KG1 (cell line): Measurements from ENCODE around the gene OR2C3.
"Not testable (repeated sequence)": the region's sequence is repeated elsewhere in the genome, so short reads cannot be mapped to it uniquely, and the experiment has no call there.

Source experiments
- DNase-seq: peaks from one replicate; lab custom pipeline; 2025; lab: John Stamatoyannopoulos, UW

Gene OR2C3

DNA sequence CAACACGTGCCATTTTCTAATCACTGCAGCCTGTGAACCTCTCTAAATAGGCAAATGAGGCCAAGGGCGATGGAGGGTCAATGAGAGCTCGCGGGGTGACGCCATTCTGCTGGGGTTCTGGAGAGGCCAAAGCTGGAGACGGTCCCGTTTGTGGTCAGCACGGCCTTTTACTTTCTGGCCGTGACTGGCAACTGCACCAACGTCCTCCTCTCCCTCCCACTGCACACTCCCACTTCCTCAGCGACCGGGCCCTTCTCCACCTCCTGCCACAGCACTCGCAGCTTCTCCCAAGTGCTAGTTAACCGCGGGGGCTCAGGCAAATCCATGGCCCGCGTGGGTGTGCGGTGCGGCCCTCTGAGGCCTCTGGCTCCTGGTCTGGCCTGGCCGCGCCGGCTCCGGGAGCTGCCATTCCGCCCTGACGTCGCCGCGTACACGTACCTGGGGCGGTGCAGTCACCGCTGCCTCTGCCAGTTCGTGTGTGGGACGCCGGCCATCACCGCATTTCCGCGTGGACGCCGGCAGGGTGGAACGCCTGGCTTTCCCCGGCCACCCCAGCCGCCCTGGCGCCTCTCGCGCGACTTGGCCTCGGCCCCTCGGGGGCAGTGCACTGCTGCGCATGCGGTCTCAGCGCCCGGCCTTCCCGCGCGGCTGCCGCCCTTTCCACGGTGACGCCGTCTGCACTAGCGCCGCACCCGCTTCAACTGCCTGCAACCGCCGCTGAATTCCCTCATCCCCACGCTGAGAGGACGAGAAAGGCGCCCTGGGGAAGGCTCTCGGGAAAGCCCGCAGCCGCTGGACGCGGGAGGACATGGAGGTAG is 18.2 kb downstream of the OR2C3 start:
- no peak for DNase-seq

DNA sequence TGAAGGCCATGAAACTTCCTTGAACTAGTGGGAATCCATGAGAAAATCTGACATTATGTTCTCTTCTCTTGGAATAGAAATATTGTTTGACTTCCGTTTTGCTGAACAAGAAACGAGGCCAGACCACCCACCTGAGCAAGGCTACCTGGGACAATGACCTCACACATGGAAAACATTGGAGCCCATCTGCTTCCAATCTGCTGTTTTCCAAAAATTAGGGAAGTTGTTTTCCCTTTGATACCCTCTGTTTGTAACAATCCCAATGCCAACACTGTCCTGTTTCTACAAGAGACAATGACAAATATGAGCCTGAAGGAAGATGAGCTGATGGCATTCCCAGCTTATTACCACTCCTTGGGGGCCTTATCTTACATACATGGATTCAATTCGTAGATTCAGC is 29.4 kb downstream of the OR2C3 start:
- no peak for DNase-seq

DNA sequence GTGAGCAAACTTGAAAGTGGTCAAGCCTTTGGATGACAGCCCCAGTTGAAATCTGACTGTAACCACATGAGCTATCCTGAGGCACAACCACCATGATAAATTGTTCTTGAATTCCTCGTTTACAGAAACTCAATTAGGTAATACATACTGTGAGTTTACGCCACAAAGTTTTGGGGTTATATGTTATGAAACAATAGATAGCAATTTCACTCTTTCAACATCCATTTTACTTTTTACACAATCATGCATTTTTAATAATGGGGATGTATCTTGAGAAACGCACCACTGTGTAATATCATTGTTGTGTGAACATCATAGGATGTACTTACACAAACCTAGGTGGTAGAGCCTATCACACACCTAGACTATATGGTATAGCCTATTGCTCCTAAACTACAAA is 35.4 kb downstream of the OR2C3 start:
- DNase-seq, result no peak

- no peak for DNase-seq
These were observed 39.5 kb downstream of the OR2C3 start for GRCh38 chr1:247496581-247497285.

- DNase-seq, result no peak
These were observed 41.5 kb downstream of the OR2C3 start for GRCh38 chr1:247494767-247495166.

GRCh38 chr1:247493106-247493505 is 43.1 kb downstream of the OR2C3 start:
- no peak for DNase-seq

- DNase-seq, result no peak
These were observed 44.9 kb downstream of the OR2C3 start for GRCh38 chr1:247491328-247491727.

DNA sequence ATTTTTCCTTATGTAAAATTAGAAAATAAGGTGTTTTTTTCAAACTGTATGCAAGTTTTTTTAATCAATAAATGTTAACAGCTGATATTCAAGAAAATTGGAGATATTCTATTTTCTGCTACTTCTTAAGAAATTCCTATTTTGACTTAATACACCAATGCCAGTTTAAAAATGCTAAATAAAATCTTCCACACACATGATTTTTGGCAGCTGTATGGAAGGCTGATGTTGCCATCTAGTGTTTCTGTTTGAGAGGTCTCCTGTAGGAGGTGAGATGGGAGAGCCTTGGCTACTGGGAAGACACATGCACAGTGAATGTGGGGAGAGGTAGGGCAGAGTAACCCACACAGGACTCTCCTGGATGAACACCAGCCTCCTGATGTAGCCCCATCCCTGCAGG is 49.2 kb downstream of the OR2C3 start:
- DNase-seq, result peak; percentile 9

- DNase-seq, result no peak
These were observed 53.5 kb downstream of the OR2C3 start for GRCh38 chr1:247482747-247483146.

DNA sequence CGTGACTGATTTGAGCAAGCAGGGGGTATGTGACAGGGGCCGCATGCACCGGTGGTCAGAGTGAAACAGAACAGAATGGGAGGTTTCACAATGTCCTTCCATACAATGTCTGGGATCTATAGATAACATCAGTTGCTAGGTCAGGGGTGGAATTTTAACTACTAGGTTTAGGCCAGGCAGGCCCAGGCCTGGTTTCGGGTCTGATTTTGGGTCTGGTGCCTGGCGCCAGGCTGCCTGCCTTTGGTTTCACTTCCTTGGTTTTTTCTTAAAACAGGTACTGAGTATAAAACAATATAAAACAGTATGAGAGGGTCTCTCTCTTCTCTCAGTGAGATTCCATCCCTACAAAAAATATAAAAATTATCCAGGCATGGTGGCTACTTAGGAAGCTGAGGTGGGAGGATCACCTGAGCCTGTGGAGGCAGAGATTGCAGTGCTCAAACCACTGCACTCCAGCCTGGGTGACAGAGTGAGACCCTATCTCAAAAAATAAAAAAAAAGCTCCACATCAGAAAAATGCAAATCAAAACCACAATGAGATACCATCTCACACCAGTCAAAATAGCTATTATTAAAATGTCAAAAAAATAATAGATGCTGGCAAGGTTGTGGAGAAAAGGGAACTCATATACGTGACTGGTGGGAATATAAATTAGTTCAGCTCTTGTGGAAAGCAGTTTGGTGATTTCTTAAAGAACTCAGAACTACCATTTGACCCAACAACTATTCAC is 59.7 kb downstream of the OR2C3 start:
- not testable (repeated sequence) for DNase-seq

DNA sequence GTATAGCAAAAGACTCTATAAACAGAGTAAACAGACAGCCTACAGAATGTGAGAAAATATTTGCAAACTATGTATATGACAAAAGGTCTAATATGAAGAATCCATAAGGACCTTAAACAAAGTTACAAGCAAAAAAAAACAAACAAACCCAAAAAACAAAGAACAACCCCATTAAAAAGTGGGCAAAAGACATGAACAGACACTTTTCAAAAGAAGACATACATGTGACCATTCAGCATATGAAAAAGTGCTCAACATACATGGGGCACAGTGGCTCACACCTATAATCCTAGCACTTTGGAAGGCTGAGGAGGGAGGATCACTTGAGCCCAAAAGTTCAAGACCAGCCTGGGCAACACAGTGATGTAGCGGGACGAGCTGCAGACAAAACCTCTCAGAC is 60.4 kb downstream of the OR2C3 start:
- DNase-seq, result no peak
